WI38 (cell line): ENCODE measurements around the gene ABCF3.

ENCODE experiments used
- H3K4me3 ChIP-seq: 2 replicates; pipeline ENCODE4 v1.5.1; 2011; ENCODE audit warnings: low read depth, mild to moderate bottlenecking, control low read depth, low read length
- CTCF ChIP-seq: IDR thresholded peaks from 2 replicates; pipeline ENCODE4 v1.5.1; 2012; ENCODE audit warnings: low read depth, mild to moderate bottlenecking, control low read depth, low read length

ABCF3 gene

DNA sequence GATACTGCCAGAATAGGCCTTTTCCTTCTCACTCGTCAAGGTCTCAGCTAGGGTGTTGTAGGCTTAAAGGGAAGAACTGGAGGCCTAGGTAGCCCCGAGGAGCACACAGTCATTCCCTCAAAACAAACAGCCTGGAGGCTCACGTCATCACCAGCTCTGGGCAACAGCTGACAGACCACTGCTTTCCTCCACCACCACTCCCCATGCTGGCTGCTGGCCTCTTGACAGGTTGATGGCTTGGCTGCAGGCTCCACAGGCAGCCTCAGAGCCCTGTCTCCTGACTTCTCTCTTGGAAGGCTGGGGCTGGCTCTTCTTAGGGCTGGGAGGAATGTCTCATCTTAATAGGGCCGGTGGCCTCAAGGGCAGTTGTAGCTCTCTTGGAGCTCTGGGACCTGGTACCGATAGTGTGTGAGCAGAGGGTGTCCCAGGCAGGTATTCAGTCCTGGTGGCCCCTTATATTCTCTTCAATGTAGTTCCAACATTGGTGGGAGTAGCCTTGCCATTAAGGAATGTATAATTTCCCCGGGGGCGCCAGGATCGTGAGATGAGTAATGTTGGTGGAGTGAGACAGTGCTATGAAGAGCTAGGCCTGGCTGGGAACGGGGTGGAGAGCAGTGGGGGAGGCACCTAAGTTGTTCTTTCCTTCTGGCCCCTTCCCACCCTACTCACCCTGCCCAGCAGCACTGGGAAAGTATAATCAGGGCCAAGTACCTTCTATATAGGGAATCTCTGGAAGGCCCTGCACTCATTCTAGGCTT, 17.5 kb upstream of the ABCF3 start:
- no peak for TF ChIP-seq CTCF
- H3K4me3 ChIP-seq: no peak overlapping the region

DNA sequence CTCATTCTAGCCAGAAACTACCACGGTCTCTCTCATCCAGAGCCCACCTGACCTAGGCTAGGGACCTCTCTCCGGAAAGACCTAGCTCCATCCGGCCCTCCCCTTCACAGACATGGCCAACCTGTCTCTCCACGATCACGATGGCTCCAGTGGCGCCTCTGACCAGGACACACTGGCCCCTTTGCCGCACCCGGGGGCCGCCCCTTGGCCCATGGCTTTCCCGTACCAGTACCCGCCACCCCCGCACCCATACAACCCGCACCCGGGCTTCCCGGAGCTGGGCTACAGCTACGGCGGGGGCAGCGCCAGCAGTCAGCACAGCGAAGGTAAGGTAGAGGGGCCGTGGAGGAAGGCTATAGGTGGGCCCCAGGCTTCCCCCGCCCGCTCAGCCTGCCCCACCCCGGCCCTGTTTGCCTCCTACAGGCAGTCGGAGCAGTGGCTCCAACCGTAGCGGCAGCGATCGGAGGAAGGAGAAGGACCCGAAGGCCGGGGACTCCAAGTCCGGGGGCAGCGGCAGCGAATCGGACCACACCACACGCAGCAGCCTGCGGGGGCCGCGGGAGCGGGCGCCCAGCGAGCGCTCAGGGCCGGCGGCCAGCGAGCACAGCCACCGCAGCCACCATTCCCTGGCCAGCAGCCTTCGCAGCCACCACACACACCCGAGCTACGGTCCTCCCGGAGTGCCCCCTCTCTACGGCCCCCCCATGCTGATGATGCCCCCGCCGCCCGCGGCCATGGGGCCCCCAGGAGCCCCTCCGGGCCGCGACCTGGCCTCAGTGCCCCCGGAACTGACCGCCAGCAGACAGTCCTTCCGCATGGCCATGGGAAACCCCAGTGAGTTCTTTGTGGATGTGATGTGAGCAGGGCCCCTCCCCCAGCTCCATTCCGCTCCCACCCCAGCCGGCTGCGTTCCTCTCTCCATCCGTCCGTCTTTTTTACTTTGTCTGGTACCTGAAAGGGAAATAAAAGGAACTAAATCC, 15.8 kb upstream of the ABCF3 start:
- no peak for TF ChIP-seq CTCF
- H3K4me3 ChIP-seq: no peak overlapping the region

GRCh38 chr3:184171562-184171961, 14.4 kb upstream of the ABCF3 start:
- no peak for TF ChIP-seq CTCF
- no peak overlapping the region for H3K4me3 ChIP-seq

DNA sequence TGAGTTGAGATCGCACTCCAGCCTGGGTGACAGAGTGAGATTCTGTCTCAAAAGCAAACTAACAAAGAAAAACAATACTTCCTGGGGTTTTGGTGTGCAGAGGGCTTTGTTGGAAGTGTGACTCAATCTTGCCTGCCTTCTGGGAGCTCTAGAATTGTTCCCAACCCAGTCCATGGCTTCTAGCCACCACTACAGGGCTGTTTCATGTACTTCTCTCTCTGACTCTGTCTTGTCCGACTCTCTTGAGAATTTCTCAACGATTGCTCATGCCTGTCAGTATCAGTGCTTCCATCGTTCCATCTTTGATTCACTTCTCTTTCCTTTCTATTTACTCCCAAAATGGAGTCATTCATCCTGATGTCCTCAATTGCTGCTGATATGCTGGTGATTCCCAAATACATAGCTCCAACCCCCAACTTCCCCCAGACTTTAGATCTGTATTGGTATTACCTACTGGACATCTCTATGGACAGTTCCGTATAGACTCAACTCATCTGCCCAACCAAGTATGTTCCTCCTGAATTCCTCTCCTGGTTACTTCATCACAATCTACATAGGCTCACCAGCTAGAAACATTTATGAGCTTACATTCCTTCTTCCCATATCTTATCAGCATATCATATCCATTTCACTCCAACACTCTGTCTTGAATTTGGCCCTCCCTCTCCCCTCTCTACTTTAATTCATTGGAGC, 13.2 kb upstream of the ABCF3 start:
- H3K4me3 ChIP-seq: no peak overlapping the region
- TF ChIP-seq CTCF: no peak

DNA sequence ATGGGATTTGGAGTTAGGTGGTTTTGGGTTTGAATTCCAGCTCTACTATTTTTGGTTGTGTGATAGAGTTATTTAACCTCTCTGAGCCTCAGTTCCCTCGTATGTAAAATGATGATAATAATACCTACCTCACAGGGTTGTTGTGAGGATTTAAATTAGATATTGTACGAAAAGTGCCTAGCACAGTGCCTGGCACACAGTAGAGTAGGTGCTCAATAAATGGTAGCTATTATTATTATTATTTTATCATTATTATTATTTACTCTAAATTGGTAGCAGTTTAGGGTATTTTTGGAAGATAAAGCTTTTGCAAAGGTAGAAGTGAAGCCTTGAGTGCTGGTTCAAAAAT, 12.7 kb upstream of the ABCF3 start:
- H3K4me3 ChIP-seq: no peak overlapping the region
- no peak for TF ChIP-seq CTCF

- H3K4me3 ChIP-seq: no peak overlapping the region
- no peak for TF ChIP-seq CTCF
Observed at GRCh38 chr3:184174284-184174645, 11.7 kb upstream of the ABCF3 start.
